Central memory CD8-positive, alpha-beta T cell (primary cell): Measurements from ENCODE around the gene STX2.
A peak's percentile ranks its signal among the peaks of the same experiment; 100 is the strongest.

Source experiments
- ATAC-seq: fragments of 150-1000 bp; cut with Tn5 transposase; replicated peaks from 2 replicates; pipeline ENCODE4 v1.10.0; 2022; ENCODE audit warnings: mild to moderate bottlenecking, moderate FRiP score, moderate number of reproducible peaks; ENCODE audit not compliant: poor library complexity, severe bottlenecking; ENCODE audit errors: extremely low read depth
- DNase-seq, 2 donors: peaks; one replicate each; pipeline ENCODE4 v3.0.0; 2021; ENCODE audit warnings: low spot score in 2 of 2
- H3K27ac Mint-ChIP-seq: one replicate; pipeline ENCODE4 v1.8.0; 2022; ENCODE audit warnings: low read depth, mild to moderate bottlenecking, moderate library complexity, mixed read lengths
- H3K27me3 Mint-ChIP-seq: one replicate; pipeline ENCODE4 v1.8.0; 2022; ENCODE audit warnings: mixed read lengths
- H3K36me3 Mint-ChIP-seq: one replicate; pipeline ENCODE4 v1.8.0; 2022; ENCODE audit warnings: mild to moderate bottlenecking, moderate library complexity, mixed read lengths; ENCODE audit not compliant: insufficient read depth
- H3K4me1 Mint-ChIP-seq: one replicate; pipeline ENCODE4 v1.8.0; 2022; ENCODE audit warnings: mixed read lengths
- H3K4me3 Mint-ChIP-seq: one replicate; pipeline ENCODE4 v1.8.0; 2022; ENCODE audit warnings: mild to moderate bottlenecking, moderate library complexity, mixed read lengths
- H3K9me3 Mint-ChIP-seq: one replicate; pipeline ENCODE4 v1.8.0; 2022; ENCODE audit warnings: mixed read lengths

STX2 gene

DNA sequence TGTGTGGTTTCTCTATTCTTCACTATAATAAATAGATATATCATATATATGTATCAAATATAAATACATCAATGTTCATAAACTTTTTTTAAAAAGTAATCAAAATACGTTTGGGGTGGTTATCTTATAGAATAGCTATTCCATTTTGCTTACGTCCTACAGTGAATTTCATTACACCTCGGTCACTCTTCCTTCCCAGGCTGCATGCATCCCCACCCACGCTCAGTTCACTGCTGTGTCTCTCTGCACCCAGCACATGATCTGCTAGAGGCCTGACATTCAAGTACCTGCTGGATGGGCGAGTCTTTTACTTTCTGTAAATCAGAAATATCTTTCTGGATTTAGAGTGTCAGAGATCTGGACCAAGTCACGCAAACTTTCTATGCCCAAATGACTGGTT is 3.6 kb downstream of the STX2 start:
- Mint-ChIP-seq H3K9me3 (no peaks in the 10 kb centered on the region), H3K36me3 (no peaks in the 10 kb centered on the region), H3K27ac (no peak overlapping the region), H3K27me3 (no peaks in the 10 kb centered on the region), H3K4me3 (no peak overlapping the region), H3K4me1 (peaks cover 44% of the 10 kb centered on the region)
- ATAC-seq (no peak), DNase-seq (no peak)

GRCh38 chr12:130835011-130835410 is 4.0 kb downstream of the STX2 start:
- Mint-ChIP-seq H3K27ac (no peak overlapping the region), H3K4me3 (no peak overlapping the region), H3K36me3 (no peaks in the 10 kb centered on the region), H3K27me3 (no peaks in the 10 kb centered on the region), H3K9me3 (no peaks in the 10 kb centered on the region), H3K4me1 (peaks cover 47% of the 10 kb centered on the region)
- no peak for DNase-seq
- ATAC-seq, result no peak

DNA sequence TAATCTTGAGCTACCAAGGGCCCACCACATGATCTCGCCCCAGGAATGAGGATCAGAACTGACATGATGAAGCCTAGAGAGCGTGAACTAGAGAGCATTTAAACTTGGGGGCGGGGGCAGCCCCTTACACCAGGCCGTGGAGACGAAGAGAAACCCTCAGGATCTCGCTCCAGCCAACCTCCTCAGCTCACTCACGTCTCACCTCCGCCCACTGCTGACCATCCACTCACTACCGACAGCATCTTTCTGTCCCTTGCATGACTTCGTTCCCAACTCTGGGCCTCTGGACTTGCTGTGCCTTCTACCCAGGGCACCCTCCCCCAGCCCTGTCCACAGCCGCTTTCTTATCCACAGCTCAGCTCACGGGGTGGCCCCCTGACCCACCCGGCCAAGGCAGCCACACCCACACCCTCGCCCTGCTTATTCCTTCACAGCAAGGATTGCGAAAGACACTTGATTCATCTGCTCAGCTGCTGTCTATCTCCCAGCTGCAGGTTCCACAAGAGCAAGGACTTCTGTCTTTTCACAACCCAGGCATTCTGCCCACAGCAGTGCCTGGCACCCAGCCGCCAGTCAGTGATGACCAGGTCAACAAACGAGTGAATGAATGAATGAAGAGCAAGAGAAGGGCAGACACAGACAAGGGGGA is 6.4 kb downstream of the STX2 start:
- Mint-ChIP-seq H3K27me3 (no peaks in the 10 kb centered on the region), H3K27ac (no peak overlapping the region), H3K9me3 (no peaks in the 10 kb centered on the region), H3K4me3 (no peak overlapping the region), H3K4me1 (peaks cover 30% of the 10 kb centered on the region), H3K36me3 (no peaks in the 10 kb centered on the region)
- DNase-seq (no peak), ATAC-seq (no peak)

- Mint-ChIP-seq H3K27me3 (no peaks in the 10 kb centered on the region), H3K36me3 (no peaks in the 10 kb centered on the region), H3K4me1 (peaks cover 30% of the 10 kb centered on the region), H3K4me3 (no peak overlapping the region), H3K9me3 (no peaks in the 10 kb centered on the region), H3K27ac (no peak overlapping the region)
- DNase-seq (no peak), ATAC-seq (no peak)
These were observed 7.1 kb downstream of the STX2 start for GRCh38 chr12:130831876-130832405.

DNA sequence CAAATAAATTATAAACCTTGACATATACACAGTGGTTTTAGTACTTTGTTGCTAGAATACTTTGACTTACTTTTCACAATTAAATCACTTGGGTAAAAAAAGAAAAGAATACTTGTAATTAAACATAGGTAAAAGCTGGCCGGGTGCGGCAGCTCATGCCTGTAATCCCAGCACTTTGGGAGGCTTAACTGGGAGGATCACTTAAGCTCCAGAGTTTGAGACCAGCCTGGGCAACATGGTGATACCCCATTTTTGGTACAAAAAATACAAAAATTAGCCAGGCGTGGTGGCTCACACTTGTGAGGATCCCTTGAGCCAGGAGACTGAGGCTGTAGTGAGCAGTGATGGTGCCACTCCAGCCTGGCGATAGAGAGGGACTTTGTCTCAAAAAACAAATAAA is 7.8 kb downstream of the STX2 start:
- Mint-ChIP-seq H3K36me3 (peaks cover 1% of the 10 kb centered on the region), H3K4me1 (peaks cover 30% of the 10 kb centered on the region), H3K4me3 (no peak overlapping the region)

DNA sequence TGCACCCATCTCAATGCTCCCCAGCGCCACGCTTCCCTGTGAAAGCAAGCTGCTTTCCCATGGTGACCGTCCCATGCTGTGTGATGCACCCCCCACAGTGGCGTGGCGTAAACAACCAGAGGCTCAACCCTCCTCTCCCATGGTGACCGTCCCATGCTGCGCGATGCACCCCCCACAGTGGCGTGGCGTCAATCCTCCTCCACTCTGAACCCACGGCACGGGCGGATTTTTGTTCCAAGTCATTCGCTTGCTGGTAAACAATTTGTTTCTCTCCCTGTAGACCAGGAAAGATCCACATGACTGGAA is 8.9 kb downstream of the STX2 start:
- ATAC-seq (no peak), DNase-seq (no peak)
- Mint-ChIP-seq H3K4me1 (peaks cover 30% of the 10 kb centered on the region), H3K4me3 (no peak overlapping the region), H3K27me3 (no peaks in the 10 kb centered on the region), H3K27ac (peak overlapping the region; percentile 64), H3K36me3 (peaks cover 4% of the 10 kb centered on the region), H3K9me3 (no peaks in the 10 kb centered on the region)

More for the DNA sequence above, 7.8 kb downstream of the STX2 start:
- Mint-ChIP-seq H3K27me3 (no peaks in the 10 kb centered on the region), H3K9me3 (no peaks in the 10 kb centered on the region), H3K27ac (no peak overlapping the region)
- DNase-seq (no peak), ATAC-seq (no peak)

GRCh38 chr12:130829391-130830245 is 9.4 kb downstream of the STX2 start:
- H3K36me3 Mint-ChIP-seq, result peaks cover 4% of the 10 kb centered on the region
- H3K27ac Mint-ChIP-seq, result peak overlapping the region; percentile 64
- H3K9me3 Mint-ChIP-seq, result no peaks in the 10 kb centered on the region
- no peak overlapping the region for H3K4me3 Mint-ChIP-seq
- DNase-seq (no peak), ATAC-seq (no peak)
- H3K4me1 Mint-ChIP-seq, result peaks cover 30% of the 10 kb centered on the region
- H3K27me3 Mint-ChIP-seq, result no peaks in the 10 kb centered on the region

DNA sequence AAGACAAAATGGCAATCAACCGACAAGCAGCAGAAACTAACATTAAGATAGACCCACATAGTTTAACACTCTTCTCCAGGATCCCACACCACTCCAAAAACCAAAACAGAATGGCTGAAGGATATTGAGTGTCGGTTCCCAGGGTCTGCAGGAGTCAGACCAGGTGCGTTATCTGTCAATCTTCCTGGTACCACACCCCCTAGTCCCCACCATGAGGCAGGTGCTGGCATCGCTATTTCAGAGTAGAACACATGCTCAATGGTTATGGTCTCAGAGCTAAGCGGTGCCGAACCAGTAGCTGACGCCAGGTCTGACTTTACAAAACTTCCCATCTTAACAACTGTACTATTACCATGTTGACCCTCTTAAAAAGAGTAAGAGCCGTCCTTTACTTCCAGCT is 10.2 kb downstream of the STX2 start:
- no peak overlapping the region for H3K27ac Mint-ChIP-seq
- no peaks in the 10 kb centered on the region for H3K27me3 Mint-ChIP-seq

GRCh38 chr12:130827432-130827831 is 11.6 kb downstream of the STX2 start:
- H3K4me1 Mint-ChIP-seq, result peaks cover 12% of the 10 kb centered on the region
- ATAC-seq (no peak), DNase-seq (no peak)
- H3K4me3 Mint-ChIP-seq, result no peak overlapping the region
- H3K27ac Mint-ChIP-seq, result no peak overlapping the region
- no peaks in the 10 kb centered on the region for H3K9me3 Mint-ChIP-seq
- peaks cover 7% of the 10 kb centered on the region for H3K36me3 Mint-ChIP-seq
- H3K27me3 Mint-ChIP-seq, result no peaks in the 10 kb centered on the region

More for the DNA sequence above, 10.2 kb downstream of the STX2 start:
- Mint-ChIP-seq H3K4me1 (peaks cover 25% of the 10 kb centered on the region), H3K9me3 (no peaks in the 10 kb centered on the region), H3K36me3 (peaks cover 4% of the 10 kb centered on the region), H3K4me3 (no peak overlapping the region)
- ATAC-seq, result no peak
- DNase-seq, result no peak

DNA sequence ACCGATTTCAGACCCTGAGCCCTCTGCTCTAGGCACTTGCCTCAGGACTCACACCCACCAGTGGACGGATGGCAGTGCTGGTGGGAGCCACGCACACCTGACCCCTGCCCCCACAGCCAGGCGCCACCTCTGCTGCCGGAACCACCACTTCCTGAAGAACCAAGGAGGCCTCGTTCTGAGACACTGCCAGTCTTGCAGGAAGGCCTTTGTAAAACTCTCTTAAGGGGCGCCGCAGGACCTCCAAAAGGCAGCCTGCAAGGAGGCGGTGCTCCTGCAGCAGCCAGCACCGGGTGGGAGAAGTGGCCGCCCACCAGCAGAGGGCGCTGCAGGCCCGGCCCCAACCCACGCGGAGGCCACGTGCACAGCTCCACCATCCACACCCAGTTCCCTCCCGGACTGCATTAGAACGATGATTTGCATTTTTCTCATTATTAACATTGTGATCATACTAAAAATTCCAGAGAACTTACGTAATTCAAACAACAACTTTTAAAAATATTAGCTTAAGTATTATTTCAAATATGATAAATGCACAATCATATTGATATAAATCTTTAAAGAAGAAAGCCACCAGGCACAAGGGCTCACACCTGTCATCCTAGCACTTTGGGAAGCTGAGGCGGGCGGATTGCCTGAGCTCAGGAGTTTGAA is 12.8 kb downstream of the STX2 start:
- no peaks in the 10 kb centered on the region for H3K27me3 Mint-ChIP-seq
- no peaks in the 10 kb centered on the region for H3K9me3 Mint-ChIP-seq
- ATAC-seq (peak; percentile 92), DNase-seq (peak; percentile 35 to 59)
- H3K36me3 Mint-ChIP-seq, result peaks cover 9% of the 10 kb centered on the region
- peaks cover 5% of the 10 kb centered on the region for H3K4me1 Mint-ChIP-seq
- no peak overlapping the region for H3K4me3 Mint-ChIP-seq
- no peak overlapping the region for H3K27ac Mint-ChIP-seq

- ATAC-seq, result no peak
- Mint-ChIP-seq H3K4me3 (no peak overlapping the region), H3K9me3 (no peaks in the 10 kb centered on the region), H3K36me3 (peaks cover 11% of the 10 kb centered on the region), H3K27me3 (no peaks in the 10 kb centered on the region), H3K4me1 (peaks cover 5% of the 10 kb centered on the region), H3K27ac (no peak overlapping the region)
- no peak for DNase-seq
These were observed 13.3 kb downstream of the STX2 start for GRCh38 chr12:130825771-130826150.

DNA sequence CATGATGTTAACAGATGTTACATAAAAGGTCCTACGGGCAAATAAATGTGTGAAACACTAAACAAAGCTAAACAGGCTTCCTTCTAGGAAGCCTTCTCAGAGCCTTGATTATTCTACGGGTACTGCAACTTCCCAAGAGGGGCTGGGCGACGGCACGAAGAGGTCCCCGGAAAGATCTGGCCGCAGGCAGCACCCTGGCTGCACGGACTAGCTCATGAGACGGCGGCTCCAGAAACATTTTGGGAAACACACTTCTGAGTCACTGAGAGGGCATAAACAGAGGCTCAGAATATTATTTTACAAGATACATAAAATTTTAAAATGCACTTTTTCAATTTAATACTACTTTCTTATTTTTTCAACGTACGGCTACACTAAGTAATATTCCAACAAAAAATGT is 19.4 kb downstream of the STX2 start:
- H3K27me3 Mint-ChIP-seq, result no peaks in the 10 kb centered on the region
- peaks cover 15% of the 10 kb centered on the region for H3K36me3 Mint-ChIP-seq
- no peak overlapping the region for H3K27ac Mint-ChIP-seq
- H3K4me3 Mint-ChIP-seq, result no peak overlapping the region
- no peak for DNase-seq
- H3K4me1 Mint-ChIP-seq, result peaks cover 6% of the 10 kb centered on the region
- no peaks in the 10 kb centered on the region for H3K9me3 Mint-ChIP-seq
- ATAC-seq, result no peak
